Ovary (tissue), 9 donors: Measurements from ENCODE around the gene SMIM43. TPM values are rescaled to one million over a fixed set of nuclear protein-coding genes. Genes with fewer than 3 reads are reported as not detected.

Experiments
- DNase-seq, 5 donors: peaks; one replicate each; pipeline ENCODE4 v3.0.0-alpha.2; 2019 to 2020
- H3K27ac ChIP-seq, 2 donors: fragments of 200-600 bp; one replicate each; pipeline versions ENCODE4 v1.5.1 to v1.8.0; 2019 to 2022
- H3K27me3 ChIP-seq: fragments of 200-600 bp; one replicate; pipeline ENCODE4 v1.8.0; 2022
- H3K36me3 ChIP-seq: fragments of 200-600 bp; sonication (generic); one replicate; pipeline ENCODE4 v1.5.1; 2019
- H3K4me1 ChIP-seq: one replicate; pipeline ENCODE4 v1.8.1; 2013; ENCODE audit warnings: mild to moderate bottlenecking, moderate library complexity; ENCODE audit not compliant: insufficient read depth
- H3K4me3 ChIP-seq: fragments of 200-600 bp; sonication (generic); one replicate; pipeline ENCODE4 v1.5.1; 2017
- H3K9me3 ChIP-seq, 2 donors: fragments of 200-600 bp in 1 of 2; sonication (generic) in 1 of 2; one replicate each; pipeline versions ENCODE4 v1.5.1 to v1.8.1; 2013 to 2019; ENCODE audit warnings: mild to moderate bottlenecking in 1 of 2, moderate library complexity in 1 of 2
- EP300 ChIP-seq: sonication (generic); formaldehyde crosslinking; IDR thresholded peaks from one replicate; pipeline ENCODE4 v1.6.1; 2017; ENCODE audit warnings: antibody characterized with exemption
- POLR2A ChIP-seq: fragments of 450-650 bp; IDR thresholded peaks from one replicate; pipeline ENCODE4 v1.6.1; 2017; ENCODE audit warnings: antibody characterized with exemption, mild to moderate bottlenecking, moderate library complexity
- WGBS, 3 donors: extraction: QIAGEN DNeasy Blood & Tissue Kit in 1 of 3; methylation state at CpG; one replicate each; pipeline versions ENCODE4 v1.1.5 to v1.1.7; 2013 to 2017; 5-methylcytosine and 5-hydroxymethylcytosine counted together
- intact Hi-C, 4 donors: fragments of 100-400 bp; cut with DNase I; formaldehyde crosslinking; loops; one replicate each; pipeline versions ENCODE4 v1.11.0 to v1.15.1; 2022 to 2023
- polyA plus RNA-seq, 2 donors: library from polyadenylated mRNA; stranded (reverse); fragments of 200-250 nt in 1 of 2; fragments of 350-450 nt in 1 of 2; fragmentation: Illumina TruSeq in 1 of 2; extraction: RNeasy Lipid Tissue Mini Kit (QIAGEN cat#74804) in 1 of 2; gene quantifications; one replicate each; pipeline ENCODE4 v1.2.3, GENCODE V29; 2013 to 2014
- total RNA-seq, 7 donors: library from RNA; depleted of rRNA in 2 of 7; stranded (reverse); fragments of >200 nt in 2 of 7; fragmentation: NEBNext Ultra II Directional in 3 of 7; extraction: Animal tissue kit (Norgen Biotek cat#: 25700) in 3 of 7; gene quantifications; one replicate each; pipeline versions ENCODE4 v1.1.0 to v1.2.4, GENCODE V29; 2016 to 2023
- TF ChIP-seq, protein P1 (sequence below), 3 donors: fragments of 450-650 bp in 2 of 3; fragments of 200-600 bp in 1 of 3; IDR thresholded peaks; one replicate each; pipeline versions ENCODE4 v1.5.1 to v1.8.0; 2016 to 2022; ENCODE audit warnings: antibody characterized with exemption in 3 of 3, mild to moderate bottlenecking in 1 of 3
- donor health status: DM: no; HTN: no; CAD: no; lungs with moderate emphysema.
- donor health status: DM: no; HTN: no; CAD: no.
- donor health status: Bipolar disorder and iron deficiency.
- donor health status: DM: yes; HTN: yes; CAD: no.
- donor health status: DM: no; HTN: no; CAD: no.
- donor health status: DM: yes; HTN: yes; CAD: no.

The SMIM43 gene
- total and polyA plus RNA-seq, 9 donors: 0.11 to 0.40 (median 0.25) TPM; not detected in 5

DNA sequence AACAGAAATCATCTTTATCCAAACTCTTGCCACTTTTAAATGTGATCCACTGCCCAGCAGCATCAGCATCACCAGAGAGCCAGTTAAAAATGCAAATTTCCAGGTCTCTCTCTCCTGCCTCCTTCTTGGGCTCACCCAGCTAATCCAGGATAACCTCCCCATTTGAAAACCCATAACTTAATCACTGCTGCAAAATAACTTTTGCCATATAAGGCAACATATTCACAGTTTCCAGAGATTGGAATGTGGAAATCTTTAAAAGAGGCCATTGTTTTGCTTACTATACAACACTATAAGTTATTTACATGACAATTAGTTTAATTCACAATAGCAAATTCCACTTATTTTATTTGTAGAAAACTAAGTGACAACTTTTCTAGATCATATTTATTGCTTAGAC is 31.3 kb upstream of the SMIM43 start:
- DNase-seq: no peak
- no peaks in the 10 kb centered on the region for H3K36me3 ChIP-seq
- intact Hi-C loops: no loop called here
- no peak for TF ChIP-seq POLR2A
- TF ChIP-seq, protein P1, sequence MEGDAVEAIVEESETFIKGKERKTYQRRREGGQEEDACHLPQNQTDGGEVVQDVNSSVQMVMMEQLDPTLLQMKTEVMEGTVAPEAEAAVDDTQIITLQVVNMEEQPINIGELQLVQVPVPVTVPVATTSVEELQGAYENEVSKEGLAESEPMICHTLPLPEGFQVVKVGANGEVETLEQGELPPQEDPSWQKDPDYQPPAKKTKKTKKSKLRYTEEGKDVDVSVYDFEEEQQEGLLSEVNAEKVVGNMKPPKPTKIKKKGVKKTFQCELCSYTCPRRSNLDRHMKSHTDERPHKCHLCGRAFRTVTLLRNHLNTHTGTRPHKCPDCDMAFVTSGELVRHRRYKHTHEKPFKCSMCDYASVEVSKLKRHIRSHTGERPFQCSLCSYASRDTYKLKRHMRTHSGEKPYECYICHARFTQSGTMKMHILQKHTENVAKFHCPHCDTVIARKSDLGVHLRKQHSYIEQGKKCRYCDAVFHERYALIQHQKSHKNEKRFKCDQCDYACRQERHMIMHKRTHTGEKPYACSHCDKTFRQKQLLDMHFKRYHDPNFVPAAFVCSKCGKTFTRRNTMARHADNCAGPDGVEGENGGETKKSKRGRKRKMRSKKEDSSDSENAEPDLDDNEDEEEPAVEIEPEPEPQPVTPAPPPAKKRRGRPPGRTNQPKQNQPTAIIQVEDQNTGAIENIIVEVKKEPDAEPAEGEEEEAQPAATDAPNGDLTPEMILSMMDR (IDR thresholded peaks at IDR 0.05): no peak
- TF ChIP-seq EP300: no peak
- no peak overlapping the region for H3K27ac ChIP-seq
- no peaks in the 10 kb centered on the region for H3K9me3 ChIP-seq
- H3K4me1 ChIP-seq: no peaks in the 10 kb centered on the region
- H3K27me3 ChIP-seq: no peaks in the 10 kb centered on the region
- no peak overlapping the region for H3K4me3 ChIP-seq

DNA sequence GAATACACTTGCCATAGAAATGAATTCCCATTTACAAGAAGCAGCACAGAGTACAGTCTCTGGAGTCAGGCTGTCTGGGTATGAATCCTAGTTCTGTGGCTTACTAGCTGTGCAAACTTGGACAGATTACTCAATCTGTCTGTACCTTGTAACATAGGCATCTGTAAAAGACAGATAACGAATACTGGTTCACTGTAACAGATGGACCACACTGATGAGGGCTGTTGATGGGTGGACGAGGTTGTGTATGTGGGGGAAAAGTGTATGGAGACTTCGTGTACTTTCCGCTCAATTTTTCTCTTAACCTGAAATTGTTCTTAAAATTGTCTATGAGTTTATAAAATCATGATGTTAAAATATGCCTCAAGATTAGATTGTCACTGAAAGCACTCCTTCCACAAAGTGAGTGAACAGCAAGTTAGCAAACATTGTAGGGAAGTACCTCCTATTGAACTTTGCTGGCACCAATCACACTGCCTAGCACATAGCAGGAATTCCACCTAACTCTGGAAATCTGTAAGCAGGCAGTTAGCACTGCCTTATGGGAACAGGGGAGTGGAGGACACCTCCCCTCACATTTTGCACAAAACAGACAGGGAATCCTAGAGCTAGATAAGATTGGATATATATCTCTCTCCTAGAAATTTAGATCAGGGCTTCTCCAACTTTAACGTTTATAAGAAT is 29.7 kb upstream of the SMIM43 start:
- Histone ChIP-seq H3K27ac (no peak overlapping the region), H3K9me3 (no peaks in the 10 kb centered on the region), H3K4me3 (no peak overlapping the region), H3K27me3 (no peaks in the 10 kb centered on the region), H3K36me3 (no peaks in the 10 kb centered on the region), H3K4me1 (no peaks in the 10 kb centered on the region)
- 51 to 64% (median 55%) methylated on average over 5 of the region's 5 CpGs for WGBS, 3 donors
- intact Hi-C loops: no loop called here
- TF ChIP-seq, protein P1 (IDR thresholded peaks at IDR 0.05): no peak
- TF ChIP-seq EP300: no peak
- TF ChIP-seq POLR2A: no peak
- DNase-seq: no peak

- H3K4me3 ChIP-seq: no peak overlapping the region
- H3K4me1 ChIP-seq: no peaks in the 10 kb centered on the region
- WGBS, 3 donors: 93 to 98% (median 97%) methylated on average over 2 of the region's 2 CpGs
Measured at GRCh38 chr4:121792966-121793365, 28.0 kb upstream of the SMIM43 start.

DNA sequence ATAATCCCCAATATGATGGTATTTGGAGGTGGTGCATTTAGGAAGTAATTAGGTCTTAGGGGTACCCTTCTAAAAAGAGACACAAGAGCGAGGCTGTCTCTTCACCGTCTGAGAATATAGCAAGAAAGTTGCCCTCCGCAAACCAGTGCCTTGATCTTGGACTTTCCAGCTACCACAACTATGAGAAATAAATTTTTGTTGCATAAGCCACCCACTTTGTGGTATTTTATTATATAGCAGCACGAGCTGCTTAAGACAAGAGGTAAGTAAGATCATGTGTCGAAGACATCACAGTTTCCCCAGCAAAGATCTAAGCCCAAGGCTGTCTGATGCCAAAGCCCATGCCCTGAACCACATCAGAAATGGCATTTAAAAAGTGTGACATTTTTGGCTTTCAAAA is 26.5 kb upstream of the SMIM43 start:
- no peak overlapping the region for H3K27ac ChIP-seq
- no peaks in the 10 kb centered on the region for H3K36me3 ChIP-seq
- no peak for DNase-seq
- TF ChIP-seq EP300 (no peak), POLR2A (no peak)
- TF ChIP-seq, protein P1 (IDR thresholded peaks at IDR 0.05): no peak
- H3K9me3 ChIP-seq: no peaks in the 10 kb centered on the region
- WGBS, 3 donors: 59 to 63% (median 62%) methylated on average over 5 of the region's 5 CpGs
- H3K4me3 ChIP-seq: no peak overlapping the region
- no peaks in the 10 kb centered on the region for H3K27me3 ChIP-seq
- intact Hi-C loops: no loop called here
- H3K4me1 ChIP-seq: no peaks in the 10 kb centered on the region

More at GRCh38 chr4:121792966-121793365, 28.0 kb upstream of the SMIM43 start:
- TF ChIP-seq POLR2A (no peak), EP300 (no peak)
- TF ChIP-seq, protein P1 (IDR thresholded peaks at IDR 0.05): no peak
- no peak overlapping the region for H3K27ac ChIP-seq
- H3K9me3 ChIP-seq: no peaks in the 10 kb centered on the region
- intact Hi-C loops: no loop called here
- no peaks in the 10 kb centered on the region for H3K36me3 ChIP-seq
- no peak for DNase-seq
- H3K27me3 ChIP-seq: no peaks in the 10 kb centered on the region
